SW 1271 (cell line): ENCODE results near the gene TRMT1.

ENCODE experiments used
- DNase-seq, 2 experiments: peaks; one replicate each; lab custom pipeline; 2025; lab: John Stamatoyannopoulos, UW

The TRMT1 gene

DNA sequence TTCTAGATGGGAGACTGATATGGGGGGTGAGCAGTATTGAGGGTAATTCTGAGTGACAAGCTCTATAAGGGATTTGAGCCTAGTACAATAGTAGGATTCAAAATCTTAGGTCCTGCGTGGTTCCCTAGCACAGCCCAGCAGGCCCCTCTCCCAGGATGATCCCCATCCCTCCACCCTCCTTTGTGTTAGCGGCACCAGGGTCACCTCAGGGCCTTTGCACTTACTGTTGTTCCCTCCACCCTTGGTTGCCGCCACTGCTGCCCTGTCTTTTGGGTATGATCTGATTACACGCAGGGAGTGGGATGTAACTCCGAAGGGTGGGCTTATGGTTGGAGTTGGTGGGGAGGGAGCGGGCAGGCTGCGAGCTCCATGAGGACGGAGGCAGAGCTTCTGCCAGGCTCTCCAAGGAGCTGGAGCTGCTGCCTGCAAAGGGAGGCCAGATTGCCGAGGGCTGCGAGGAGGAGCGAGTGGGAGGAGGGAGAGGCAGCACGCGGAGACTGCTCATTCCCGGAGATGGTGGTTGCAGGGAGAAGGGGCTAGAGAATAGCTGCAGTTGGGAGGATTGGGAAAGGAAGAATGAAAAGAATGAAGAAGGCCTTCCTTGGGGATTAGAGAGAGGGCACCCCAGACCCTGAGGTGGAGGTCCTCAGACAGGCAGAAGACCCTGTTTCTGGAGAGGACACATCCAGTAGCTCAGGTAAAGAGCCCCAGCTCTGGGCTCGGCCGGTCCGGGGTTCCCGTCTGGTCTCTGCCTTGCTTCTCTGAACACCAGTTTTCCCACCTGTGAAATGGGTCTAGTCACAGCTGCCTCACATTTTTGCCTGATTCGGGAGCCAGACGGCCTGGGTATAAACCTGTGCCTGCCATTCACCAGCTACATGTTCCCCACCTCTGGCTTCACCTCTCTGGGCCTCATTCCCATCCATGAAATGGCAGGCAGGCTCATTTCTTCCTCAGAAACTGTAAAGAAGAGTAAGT, 6.7 kb upstream of the TRMT1 start:
- DNase-seq: no peak

GRCh38 chr19:13122275-13122878, 5.8 kb upstream of the TRMT1 start:
- no peak for DNase-seq

GRCh38 chr19:13121551-13122274, 5.2 kb upstream of the TRMT1 start:
- DNase-seq: no peak

GRCh38 chr19:13120817-13121216, 4.3 kb upstream of the TRMT1 start:
- no peak for DNase-seq

- DNase-seq: no peak
Observed at GRCh38 chr19:13120031-13120430, 3.5 kb upstream of the TRMT1 start.

DNA sequence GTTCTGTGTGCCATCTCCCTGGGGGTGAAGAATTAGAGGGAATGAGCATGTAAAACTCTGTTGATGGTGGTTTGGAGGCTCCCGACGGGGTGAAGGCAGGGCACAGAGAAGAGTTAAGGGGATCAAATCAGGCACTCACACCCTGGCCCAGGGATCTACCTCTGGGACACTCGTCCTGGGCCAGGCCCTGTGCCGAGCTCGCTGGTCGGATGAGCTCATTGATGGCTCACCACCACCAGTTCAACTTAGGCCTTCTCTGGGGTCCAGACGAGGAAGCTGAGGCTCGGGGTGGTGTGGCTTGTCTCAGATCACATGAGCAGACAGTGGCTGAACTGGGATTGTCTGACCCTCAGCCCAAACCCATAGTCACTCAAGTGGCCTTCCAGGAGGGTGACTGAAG, 3.1 kb upstream of the TRMT1 start:
- DNase-seq: no peak

- DNase-seq: peak in 1 of 2 experiments; percentile 34
Observed at GRCh38 chr19:13118424-13119193, 2.1 kb upstream of the TRMT1 start.

- DNase-seq: peak; percentile 51 to 81
Observed at GRCh38 chr19:13117772-13118423, 1.4 kb upstream of the TRMT1 start, which contains the start of gene NACC1. Gene NACC1 (plus strand): TSS chr19:13118264. CDS start chr19:13135208, 16,944 bp downstream.

DNA sequence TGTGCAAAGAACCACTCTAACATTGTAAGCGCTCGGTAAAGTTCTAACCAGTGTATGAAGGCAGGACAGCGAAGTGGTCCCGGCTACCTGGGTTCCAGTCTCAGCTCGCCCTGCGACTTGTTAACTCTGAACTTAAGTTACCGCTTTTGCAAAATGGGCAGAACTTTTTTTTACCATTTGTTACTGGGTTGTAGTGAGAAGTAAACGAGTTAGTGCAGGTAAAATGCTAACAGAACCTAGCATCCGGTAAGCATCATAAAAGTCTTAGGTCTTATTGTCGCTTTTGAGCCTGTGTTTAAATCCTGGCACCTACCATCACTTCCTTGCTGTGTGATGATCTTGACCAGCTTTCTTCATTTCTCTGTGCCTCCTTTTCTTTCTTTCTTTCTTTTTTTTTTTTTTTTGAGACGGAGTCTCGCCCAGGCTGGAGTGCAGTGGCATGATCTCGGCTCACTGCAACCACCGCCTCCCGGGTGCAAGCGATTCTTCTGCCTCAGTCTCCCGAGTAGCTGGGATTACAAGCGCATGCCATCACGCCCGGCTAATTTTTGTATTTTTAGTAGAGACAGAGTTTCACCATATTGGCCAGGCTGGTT, 734 bp upstream of the TRMT1 start:
- DNase-seq: no peak

DNA sequence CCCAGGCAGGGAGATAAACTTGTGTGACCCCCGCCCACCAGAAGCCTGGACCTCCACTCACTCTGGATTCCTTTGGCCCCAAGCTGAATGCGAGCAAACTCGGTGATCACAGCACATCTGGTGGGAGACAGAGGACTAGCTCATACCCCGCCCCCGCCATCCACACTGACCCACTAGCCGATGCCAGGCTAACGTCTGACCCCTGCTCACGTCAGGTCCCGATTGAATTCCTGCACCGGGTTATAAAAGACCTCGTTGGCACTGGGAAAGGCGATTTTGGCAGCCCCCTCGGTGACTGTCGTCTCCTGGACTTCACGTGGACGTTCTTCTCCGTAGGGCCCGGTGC, 631 bp downstream of the TRMT1 start:
- DNase-seq: no peak

DNA sequence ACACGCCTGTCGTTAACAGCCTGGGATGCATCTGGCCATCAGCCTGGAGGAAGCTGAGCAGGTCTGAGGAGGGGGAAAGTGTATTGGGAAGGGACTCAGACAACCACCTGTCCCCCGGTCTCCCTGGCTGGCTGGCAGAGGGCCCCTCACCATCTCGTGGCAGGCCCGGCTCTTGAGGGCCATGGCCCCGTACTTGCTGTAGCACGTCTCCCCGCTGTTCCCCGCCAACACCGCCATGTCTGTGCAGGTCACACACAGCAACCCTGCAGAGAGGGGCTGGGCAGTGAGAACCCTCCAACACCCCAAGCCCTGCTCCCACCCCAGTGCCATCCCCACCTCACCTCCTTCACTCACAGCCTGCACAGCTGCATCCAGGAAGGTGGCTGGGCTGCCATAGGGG, 4.0 kb downstream of the TRMT1 start:
- no peak for DNase-seq

- no peak for DNase-seq
Observed at GRCh38 chr19:13110099-13110610, 6.4 kb downstream of the TRMT1 start.

DNA sequence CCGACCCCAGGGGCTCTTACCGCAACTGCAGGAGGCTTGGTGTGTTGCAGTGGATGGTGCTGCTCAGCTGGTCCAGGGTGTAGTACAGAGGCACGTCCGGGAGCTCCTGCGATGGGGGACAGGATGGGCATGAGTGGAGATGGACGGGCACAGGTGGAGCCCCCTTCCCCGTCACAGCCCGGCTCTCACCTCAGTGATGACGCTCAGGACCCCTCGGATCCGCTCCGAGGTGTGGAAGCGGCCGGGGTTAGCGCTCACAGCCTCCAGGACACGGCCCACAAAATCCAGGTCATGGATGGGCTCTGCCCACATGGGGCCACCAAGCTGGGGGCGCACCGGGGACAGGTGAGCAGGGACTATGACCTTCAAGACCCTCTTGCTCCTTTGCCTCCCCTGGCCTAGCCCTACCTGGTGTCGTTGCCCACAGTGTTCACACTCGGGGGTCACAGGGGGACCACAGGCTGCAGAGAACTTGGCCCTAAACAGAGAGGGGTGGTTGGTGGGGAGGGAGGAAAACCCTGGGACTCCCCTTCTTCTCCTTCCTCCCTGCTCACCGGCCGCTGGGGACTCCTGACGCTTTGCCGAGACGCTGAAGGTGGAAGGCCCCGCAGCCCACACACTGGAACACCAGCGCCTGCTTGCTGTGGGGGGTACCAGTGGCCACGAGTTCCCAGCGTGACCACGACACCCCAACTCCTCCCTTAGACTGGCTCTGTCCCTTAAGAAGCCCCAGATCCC, 7.0 kb downstream of the TRMT1 start:
- DNase-seq: no peak

DNA sequence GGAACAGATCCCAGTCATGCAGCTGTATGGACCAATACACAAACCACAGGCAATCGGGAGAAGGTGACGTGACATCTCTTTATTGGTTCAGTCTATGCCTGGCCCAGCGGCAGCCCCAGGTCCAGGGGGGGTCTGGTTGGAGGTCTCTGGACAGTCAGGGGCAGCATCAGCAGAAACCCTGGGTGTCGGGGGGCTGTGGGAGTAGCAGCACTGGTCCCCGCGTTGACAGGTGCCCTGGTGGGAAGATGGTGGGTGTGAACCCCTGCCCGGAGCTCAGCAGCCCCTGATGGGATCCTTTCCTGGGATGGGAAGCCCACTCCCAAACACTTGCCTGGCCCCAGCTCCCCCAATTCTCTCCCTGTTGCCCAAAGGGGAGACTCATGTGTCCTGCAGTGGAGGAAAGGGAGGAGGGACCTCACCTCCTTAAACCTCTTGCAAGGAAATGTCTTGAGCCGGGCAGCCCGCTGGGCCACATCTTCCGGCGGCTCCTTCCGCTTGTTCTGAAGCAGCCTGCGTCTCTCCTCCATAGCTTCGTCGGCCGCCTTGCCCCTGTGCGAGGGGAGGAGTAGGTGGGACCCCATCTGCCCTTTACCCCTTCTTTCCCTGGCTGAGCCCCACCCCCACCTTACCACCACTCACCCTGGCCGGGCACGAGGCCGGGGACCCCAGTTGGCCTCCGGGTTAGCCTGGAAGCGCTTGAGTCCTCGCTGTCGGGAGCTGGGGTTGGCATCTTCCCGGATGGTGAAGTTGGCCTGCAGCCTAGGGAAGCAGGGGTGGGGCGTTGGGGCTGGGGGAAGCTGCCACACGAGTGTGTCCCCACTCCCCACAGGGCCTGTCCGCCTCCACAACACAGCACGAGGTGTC, 11.5 kb downstream of the TRMT1 start:
- no peak for DNase-seq

- no peak for DNase-seq
Observed at GRCh38 chr19:13104360-13104847, 12.1 kb downstream of the TRMT1 start.

- no peak for DNase-seq
Observed at GRCh38 chr19:13103581-13104359, 12.8 kb downstream of the TRMT1 start.

DNA sequence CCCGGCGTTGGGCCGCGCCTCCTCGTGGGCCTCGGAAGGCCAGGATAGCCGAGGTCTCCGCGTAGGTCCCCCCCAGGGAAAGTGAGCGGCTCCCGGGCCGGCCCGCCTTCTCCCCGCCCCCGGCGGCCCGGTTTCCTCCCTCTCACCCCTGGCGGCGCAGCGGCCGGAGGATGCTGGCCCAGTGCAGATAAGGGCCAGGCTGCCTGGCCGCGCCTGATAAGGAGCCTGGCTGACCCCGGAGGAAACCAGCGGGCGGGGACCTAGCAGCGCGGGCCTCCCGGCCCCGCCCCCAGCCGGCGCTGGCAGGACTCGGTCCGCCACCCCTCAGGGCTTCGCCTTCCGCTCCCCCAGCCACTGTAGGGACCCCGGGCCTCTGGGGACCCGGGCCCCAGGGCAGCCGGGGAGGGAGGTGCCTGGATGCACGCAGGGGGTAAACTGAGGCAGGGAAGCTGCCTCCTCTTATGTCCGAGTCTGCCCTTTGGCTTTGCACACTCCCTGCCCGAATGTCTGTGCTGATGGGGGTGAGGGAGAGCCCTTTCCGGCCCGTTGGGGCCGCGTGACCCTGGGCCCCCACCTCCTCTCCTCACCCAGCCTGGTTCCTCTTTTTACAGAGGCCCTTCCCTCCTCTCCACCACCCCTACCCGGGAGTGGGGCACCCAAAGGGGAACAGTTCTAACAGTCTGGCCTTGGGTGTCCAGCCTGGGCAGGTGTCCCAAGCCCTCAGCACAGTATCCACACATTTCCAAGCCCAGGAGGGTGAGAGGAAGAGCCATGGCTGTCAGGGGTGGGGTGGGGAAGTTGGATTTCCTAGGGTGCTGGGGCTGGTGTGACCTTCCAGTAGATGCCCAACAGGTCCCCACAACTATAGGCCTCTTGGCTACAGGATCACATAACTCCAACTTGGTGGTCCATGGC, 13.6 kb downstream of the TRMT1 start, which contains the start of gene LYL1:
Gene LYL1 (minus strand): TSS at position 193 of the 915 bp plus-strand sequence. CDS start 1,687 bp downstream, outside the sequence.
- DNase-seq: no peak
